Nucleus accumbens (tissue), 56 donors: ENCODE measurements around the gene ZCRB1.

Experiments used
- DNase-seq, 56 donors: peaks; one replicate each; lab custom pipeline; 2025; lab: John Stamatoyannopoulos, UW

ZCRB1 gene

GRCh38 chr12:42283739-42284138 is 42.2 kb downstream of the ZCRB1 start:
- no peak for DNase-seq

DNA sequence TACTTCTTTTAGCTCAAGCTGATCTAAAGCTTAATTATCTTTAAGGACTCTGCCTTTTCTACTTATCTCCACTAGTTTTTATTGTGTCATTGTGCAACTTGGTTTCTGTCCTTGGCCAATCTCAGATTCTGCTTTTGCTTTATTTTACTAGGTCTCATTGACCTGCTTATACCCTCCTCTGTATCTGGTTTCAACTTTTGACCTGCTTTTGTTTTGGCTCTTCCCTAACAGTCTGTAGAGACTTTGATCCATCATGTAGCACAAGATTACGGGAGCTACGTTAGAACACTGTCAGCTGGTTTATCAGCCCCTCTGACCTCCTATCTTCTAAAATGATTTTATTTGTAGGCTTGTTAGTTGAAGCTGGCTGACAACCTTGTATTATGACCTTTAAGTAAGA is 43.6 kb downstream of the ZCRB1 start:
- no peak for DNase-seq

GRCh38 chr12:42281844-42282243 is 44.0 kb downstream of the ZCRB1 start:
- no peak for DNase-seq

GRCh38 chr12:42281278-42281677 is 44.6 kb downstream of the ZCRB1 start:
- no peak for DNase-seq

GRCh38 chr12:42278128-42278510 is 47.8 kb downstream of the ZCRB1 start:
- no peak for DNase-seq

DNA sequence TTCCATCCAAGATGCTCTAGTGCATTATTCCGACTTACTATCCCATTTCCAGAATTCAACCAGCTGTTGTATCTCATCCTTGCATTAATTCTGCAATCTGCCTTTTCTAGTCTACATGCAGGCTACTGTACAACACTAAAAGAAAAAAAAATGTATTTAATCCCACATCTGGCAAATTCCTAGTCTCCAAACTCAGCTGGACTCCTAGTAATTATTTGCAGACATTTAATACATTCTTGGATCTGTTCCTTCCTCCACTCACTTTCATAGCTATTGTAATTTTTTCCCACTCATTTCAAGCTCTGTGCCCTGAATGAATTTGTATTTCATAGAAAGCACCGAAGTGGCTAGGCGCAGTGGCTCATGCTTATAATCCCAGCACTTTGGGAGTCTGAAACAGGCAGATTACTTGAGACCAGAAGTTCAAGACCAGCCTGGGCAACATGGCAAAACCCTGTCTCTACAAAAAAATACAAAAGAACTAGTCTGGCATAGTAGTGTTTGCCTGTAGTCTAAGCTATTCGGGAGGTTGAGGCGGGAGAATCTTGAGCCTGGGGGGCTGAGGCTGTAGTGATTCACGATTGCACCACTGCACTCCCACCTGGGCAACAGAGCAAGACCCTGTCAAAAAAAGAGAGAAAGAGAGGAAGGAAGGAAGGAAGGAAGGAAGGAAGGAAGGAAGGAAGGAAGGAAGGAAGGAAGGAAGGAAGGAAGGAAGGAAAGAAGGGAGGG is 48.3 kb downstream of the ZCRB1 start:
- DNase-seq = no peak

DNA sequence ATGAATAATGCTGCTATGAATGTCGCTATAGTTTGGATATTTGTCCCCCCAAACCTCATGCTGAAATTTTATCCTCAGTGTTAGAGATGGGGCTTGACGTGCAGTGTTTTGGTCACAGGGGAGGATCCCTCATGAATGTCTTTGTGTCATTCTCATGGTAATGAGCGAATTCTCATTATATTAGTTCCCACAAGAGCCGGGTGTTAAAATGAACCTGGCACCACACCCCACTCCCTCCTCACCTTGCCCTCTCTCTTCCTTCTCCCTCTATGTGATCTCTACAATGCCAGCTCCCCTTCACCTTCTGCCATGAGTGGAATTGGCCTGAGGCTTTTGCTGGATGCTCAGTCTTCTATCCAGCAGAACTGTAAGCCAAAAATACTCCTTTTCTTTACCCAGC is 50.4 kb downstream of the ZCRB1 start:
- DNase-seq = no peak

- no peak for DNase-seq
Observed at GRCh38 chr12:42273706-42274105, 52.2 kb downstream of the ZCRB1 start.

DNA sequence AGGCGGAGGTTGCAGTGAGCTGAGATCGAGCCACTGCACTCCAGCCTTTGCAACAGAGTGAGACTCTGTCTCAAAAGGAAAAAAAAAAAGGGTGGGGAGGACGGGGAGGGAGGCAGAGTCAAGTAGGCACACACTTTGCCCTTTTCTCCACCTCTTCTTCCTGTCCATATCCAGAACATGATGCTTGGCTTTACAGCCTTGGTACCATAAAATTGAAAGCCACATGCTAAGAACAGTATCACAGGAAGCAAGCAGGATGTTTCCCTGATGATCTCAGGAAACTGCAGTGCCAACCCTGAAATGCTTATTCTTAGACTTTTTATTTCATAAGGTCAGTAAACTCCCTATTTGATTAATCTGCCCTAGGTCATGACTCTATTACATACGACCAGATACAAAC is 55.3 kb downstream of the ZCRB1 start:
- no peak for DNase-seq

GRCh38 chr12:42267413-42268190 is 58.3 kb downstream of the ZCRB1 start:
- DNase-seq = no peak

GRCh38 chr12:42266579-42267230 is 59.2 kb downstream of the ZCRB1 start:
- no peak for DNase-seq

DNA sequence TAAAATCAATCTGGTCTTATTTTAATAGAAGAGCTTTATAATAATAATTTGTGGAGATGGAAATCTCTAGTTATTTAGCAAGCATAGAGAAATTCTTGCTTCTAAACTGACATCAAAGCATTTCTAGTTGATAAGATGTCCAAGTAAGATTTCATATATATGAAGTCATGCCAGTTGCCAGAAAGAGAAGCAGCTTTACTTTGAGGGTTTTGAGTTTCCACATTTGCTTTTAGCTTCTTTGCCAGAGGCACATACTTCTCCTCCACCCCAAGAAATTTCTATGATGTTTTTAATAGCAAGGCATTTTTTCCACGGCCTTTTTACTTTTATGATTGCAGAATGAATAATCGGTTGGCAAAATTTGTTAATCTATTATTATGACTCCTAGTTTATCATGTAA is 63.6 kb downstream of the ZCRB1 start:
- DNase-seq = no peak
